UCSD-AML1 (cell line): ENCODE data around the gene DOCK10.
A peak's percentile ranks its signal among the peaks of the same experiment; 100 is the strongest.

ENCODE experiments used
- DNase-seq: peaks from one replicate; lab custom pipeline; 2025; ENCODE audit not compliant: unreplicated experiment; lab: John Stamatoyannopoulos, UW

DOCK10 gene

GRCh38 chr2:224793946-224794345 is 248.3 kb downstream of the DOCK10 start:
- DNase-seq: no peak

- no peak for DNase-seq
These were observed 255.4 kb downstream of the DOCK10 start for GRCh38 chr2:224786848-224787247.

GRCh38 chr2:224781400-224781799 is 260.9 kb downstream of the DOCK10 start:
- no peak for DNase-seq

GRCh38 chr2:224780823-224781222 is 261.4 kb downstream of the DOCK10 start:
- no peak for DNase-seq

- DNase-seq: no peak
These were observed 262.2 kb downstream of the DOCK10 start for GRCh38 chr2:224780106-224780505.

GRCh38 chr2:224778474-224778877 is 263.8 kb downstream of the DOCK10 start:
- peak; percentile 20 for DNase-seq

- no peak for DNase-seq
These were observed 264.7 kb downstream of the DOCK10 start for GRCh38 chr2:224777559-224777930.

GRCh38 chr2:224776795-224777558 is 265.3 kb downstream of the DOCK10 start:
- DNase-seq: no peak

GRCh38 chr2:224775647-224776046 is 266.6 kb downstream of the DOCK10 start:
- DNase-seq: no peak

- DNase-seq: no peak
These were observed 267.5 kb downstream of the DOCK10 start for GRCh38 chr2:224774735-224775134.

- no peak for DNase-seq
These were observed 269.8 kb downstream of the DOCK10 start for GRCh38 chr2:224772494-224772893.

GRCh38 chr2:224769489-224769888 is 272.8 kb downstream of the DOCK10 start:
- no peak for DNase-seq

- DNase-seq: no peak
These were observed 277.6 kb downstream of the DOCK10 start for GRCh38 chr2:224764565-224765236.

- no peak for DNase-seq
These were observed 284.2 kb downstream of the DOCK10 start for GRCh38 chr2:224757934-224758548.

- no peak for DNase-seq
These were observed 288.3 kb downstream of the DOCK10 start for GRCh38 chr2:224753743-224754540.

- DNase-seq: no peak
These were observed 290.1 kb downstream of the DOCK10 start for GRCh38 chr2:224751996-224752698.

GRCh38 chr2:224749136-224749535 is 293.1 kb downstream of the DOCK10 start:
- DNase-seq: no peak

- DNase-seq: no peak
These were observed 294.5 kb downstream of the DOCK10 start for GRCh38 chr2:224747765-224748164.

GRCh38 chr2:224736227-224736626 is 306.0 kb downstream of the DOCK10 start:
- no peak for DNase-seq

GRCh38 chr2:224734949-224735348 is 307.3 kb downstream of the DOCK10 start:
- DNase-seq: no peak

- DNase-seq: no peak
These were observed 310.6 kb downstream of the DOCK10 start for GRCh38 chr2:224731665-224732064.
